GM18520 (cell line): Measurements from ENCODE around the gene EPHB4.
A peak's percentile ranks its signal among the peaks of the same experiment; 100 is the strongest.
"Not testable (repeated sequence)": the region's sequence is repeated elsewhere in the genome, so short reads cannot be mapped to it uniquely, and the experiment has no call there.

ENCODE experiments used
- ATAC-seq: cut with Tn5 transposase; IDR thresholded peaks from one replicate; pipeline ENCODE4 v1.9.1; 2021; ENCODE audit not compliant: unreplicated experiment

The EPHB4 gene

GRCh38 chr7:100822236-100823139 lies 4.8 kb downstream of the EPHB4 start:
- no peak for ATAC-seq

- no peak for ATAC-seq
Measured at GRCh38 chr7:100819586-100819985, 7.7 kb downstream of the EPHB4 start.

- ATAC-seq = no peak
Measured at GRCh38 chr7:100818825-100819224, 8.5 kb downstream of the EPHB4 start.

- no peak for ATAC-seq
Measured at GRCh38 chr7:100818366-100818765, 9.0 kb downstream of the EPHB4 start.

GRCh38 chr7:100817097-100817496 lies 10.2 kb downstream of the EPHB4 start:
- ATAC-seq = no peak

GRCh38 chr7:100816515-100816914 lies 10.8 kb downstream of the EPHB4 start:
- not testable (repeated sequence) for ATAC-seq

- no peak for ATAC-seq
Measured at GRCh38 chr7:100812729-100813128, 14.6 kb downstream of the EPHB4 start.

GRCh38 chr7:100811480-100811879 lies 15.8 kb downstream of the EPHB4 start:
- ATAC-seq = no peak

GRCh38 chr7:100808354-100808875 lies 18.9 kb downstream of the EPHB4 start:
- ATAC-seq = no peak

- ATAC-seq = not testable (repeated sequence)
Measured at GRCh38 chr7:100806883-100807282, 20.4 kb downstream of the EPHB4 start.

- no peak for ATAC-seq
Measured at GRCh38 chr7:100806276-100806675, 21.0 kb downstream of the EPHB4 start.

GRCh38 chr7:100804681-100805431 lies 22.5 kb downstream of the EPHB4 start:
- ATAC-seq = no peak

- ATAC-seq = peak; percentile 91
Measured at GRCh38 chr7:100803398-100804161, 23.7 kb downstream of the EPHB4 start.

GRCh38 chr7:100802951-100803350 lies 24.4 kb downstream of the EPHB4 start:
- no peak for ATAC-seq

GRCh38 chr7:100801833-100802568 lies 25.3 kb downstream of the EPHB4 start:
- no peak for ATAC-seq

GRCh38 chr7:100799037-100799896 lies 28.1 kb downstream of the EPHB4 start:
- no peak for ATAC-seq

GRCh38 chr7:100794741-100795140 lies 32.6 kb downstream of the EPHB4 start:
- ATAC-seq = no peak

GRCh38 chr7:100793806-100794660 lies 33.3 kb downstream of the EPHB4 start:
- no peak for ATAC-seq
